Tibial nerve (tissue), 4 donors: Measurements from ENCODE around the gene LMCD1. TPM values are rescaled to one million over a fixed set of nuclear protein-coding genes. Genes with fewer than 3 reads are reported as not detected.

Source experiments
- DNase-seq, 2 donors: peaks; one replicate each; pipeline ENCODE4 v3.0.0-alpha.2; 2019; ENCODE audit warnings: low spot score in 2 of 2
- H3K27ac ChIP-seq, 4 donors: fragments of 200-600 bp; sonication (generic) in 3 of 4; one replicate each; pipeline ENCODE4 v1.5.1; 2017 to 2019; ENCODE audit warnings: mild to moderate bottlenecking in 1 of 4
- H3K27me3 ChIP-seq, 2 donors: fragments of 200-600 bp; sonication (generic) in 1 of 2; one replicate each; pipeline versions ENCODE4 v1.5.1 to v1.6.0; 2017 to 2019
- H3K36me3 ChIP-seq, 3 donors: fragments of 200-600 bp; sonication (generic); one replicate each; pipeline ENCODE4 v1.5.1; 2018 to 2019
- H3K4me1 ChIP-seq, 4 donors: fragments of 200-600 bp; sonication (generic) in 3 of 4; one replicate each; pipeline ENCODE4 v1.5.1; 2017 to 2019
- H3K4me3 ChIP-seq, 4 donors: fragments of 200-600 bp; sonication (generic) in 3 of 4; one replicate each; pipeline ENCODE4 v1.5.1; 2017 to 2019; ENCODE audit warnings: mild to moderate bottlenecking in 1 of 4, moderate library complexity in 1 of 4
- H3K9me3 ChIP-seq, 4 donors: fragments of 200-600 bp; sonication (generic) in 3 of 4; one replicate each; pipeline ENCODE4 v1.5.1; 2017 to 2019
- CTCF ChIP-seq, 5 experiments: fragments of 200-600 bp in 3 of 5; fragments of 450-650 bp in 2 of 5; sonication (generic) in 3 of 5; IDR thresholded peaks; one replicate each; pipeline ENCODE4 v1.5.1; 2016 to 2019; ENCODE audit warnings: antibody characterized with exemption in 5 of 5, mild to moderate bottlenecking in 3 of 5, moderate library complexity in 2 of 5
- EP300 ChIP-seq, 2 donors: sonication (generic); formaldehyde crosslinking; IDR thresholded peaks; one replicate each; pipeline ENCODE4 v1.6.1; 2017; ENCODE audit warnings: antibody characterized with exemption in 2 of 2, mild to moderate bottlenecking in 1 of 2
- POLR2A ChIP-seq, 2 donors: fragments of 450-650 bp; IDR thresholded peaks; one replicate each; pipeline ENCODE4 v1.6.1; 2017; ENCODE audit warnings: antibody characterized with exemption in 2 of 2, mild to moderate bottlenecking in 2 of 2, moderate library complexity in 2 of 2
- WGBS, 2 donors: methylation state at CpG; one replicate each; pipeline ENCODE4 v1.1.5; 2018; 5-methylcytosine and 5-hydroxymethylcytosine counted together
- total RNA-seq, 4 donors: library from RNA; depleted of rRNA; stranded (reverse); fragments of >200 nt; gene quantifications; one replicate each; pipeline ENCODE4 v1.1.0, GENCODE V29; 2016

Gene LMCD1
- total RNA-seq, 4 donors from 2014 or later, result 81.2 to 147 (median 92.9) TPM

- Histone ChIP-seq H3K4me3 (no peak overlapping the region), H3K27ac (peak overlapping the region; percentile 2 to 69 (median 32)), H3K27me3 (no peaks in the 10 kb centered on the region), H3K4me1 (peaks cover 0 to 32% (median 6%) of the 10 kb centered on the region in 4 donors), H3K36me3 (no peaks in the 10 kb centered on the region), H3K9me3 (no peaks in the 10 kb centered on the region)
- DNase-seq, result peak; percentile 44 to 56
- WGBS, 2 donors, result 27 to 35% methylated on average over 4 of the region's 4 CpGs
- TF ChIP-seq POLR2A (IDR thresholded peaks at IDR 0.05) (no peak), CTCF (IDR thresholded peaks at IDR 0.05) (no peak), EP300 (IDR thresholded peaks at IDR 0.05) (no peak)
Measured at GRCh38 chr3:8482960-8483665, 18.5 kb upstream of the LMCD1 start.

GRCh38 chr3:8484409-8485140 is 17.0 kb upstream of the LMCD1 start:
- peaks cover 0 to 41% (median 6%) of the 10 kb centered on the region in 4 donors for H3K4me1 ChIP-seq
- no peaks in the 10 kb centered on the region for H3K36me3 ChIP-seq
- peak overlapping the region in 2 of 4 donors; percentile 61 to 69 for H3K27ac ChIP-seq
- H3K27me3 ChIP-seq, result no peaks in the 10 kb centered on the region
- H3K9me3 ChIP-seq, result no peaks in the 10 kb centered on the region
- TF ChIP-seq POLR2A (IDR thresholded peaks at IDR 0.05), result no peak
- TF ChIP-seq CTCF (IDR thresholded peaks at IDR 0.05), result no peak
- TF ChIP-seq EP300 (IDR thresholded peaks at IDR 0.05), result no peak
- no peak overlapping the region for H3K4me3 ChIP-seq
- WGBS, 2 donors, result 92 to 93% methylated on average over 5 of the region's 5 CpGs
- no peak for DNase-seq

- H3K27me3 ChIP-seq, result no peaks in the 10 kb centered on the region
- no peaks in the 10 kb centered on the region for H3K9me3 ChIP-seq
- TF ChIP-seq EP300 (IDR thresholded peaks at IDR 0.05) (no peak), CTCF (IDR thresholded peaks at IDR 0.05) (no peak), POLR2A (IDR thresholded peaks at IDR 0.05) (no peak)
- H3K4me3 ChIP-seq, result no peak overlapping the region
- H3K27ac ChIP-seq, result no peak overlapping the region
- peaks cover 0 to 48% (median 7%) of the 10 kb centered on the region in 4 donors for H3K4me1 ChIP-seq
- DNase-seq, result no peak
- WGBS, 2 donors, result 58 to 70% methylated on average over 3 of the region's 3 CpGs
- no peaks in the 10 kb centered on the region for H3K36me3 ChIP-seq
Measured at GRCh38 chr3:8485141-8485870, 16.3 kb upstream of the LMCD1 start.

- DNase-seq, result no peak
- no peak for TF ChIP-seq CTCF (IDR thresholded peaks at IDR 0.05)
- no peak for TF ChIP-seq EP300 (IDR thresholded peaks at IDR 0.05)
- no peak for TF ChIP-seq POLR2A (IDR thresholded peaks at IDR 0.05)
- WGBS, 2 donors, result 76 to 90% methylated on average over 3 of the region's 3 CpGs
- H3K36me3 ChIP-seq, result no peaks in the 10 kb centered on the region
- no peaks in the 10 kb centered on the region for H3K27me3 ChIP-seq
- H3K4me3 ChIP-seq, result no peak overlapping the region
- H3K4me1 ChIP-seq, result peaks cover 0 to 52% (median 9%) of the 10 kb centered on the region in 4 donors
- H3K9me3 ChIP-seq, result no peaks in the 10 kb centered on the region
- peak overlapping the region in 1 of 4 donors; percentile 9 for H3K27ac ChIP-seq
Measured at GRCh38 chr3:8485943-8486342, 15.7 kb upstream of the LMCD1 start.
